Stimulated activated CD4-positive, alpha-beta T cell treated with anti-CD3 and anti-CD28 coated beads, Interleukin-12 subunit alpha, Interleukin-12 subunit beta, amount 100 ng/mL, for 4 hours (primary cell): Measurements from ENCODE around the gene ALDH3B1.

Source experiments
- DNase-seq: peaks from one replicate; pipeline ENCODE4 v3.0.0-alpha.2; 2020

Gene ALDH3B1

DNA sequence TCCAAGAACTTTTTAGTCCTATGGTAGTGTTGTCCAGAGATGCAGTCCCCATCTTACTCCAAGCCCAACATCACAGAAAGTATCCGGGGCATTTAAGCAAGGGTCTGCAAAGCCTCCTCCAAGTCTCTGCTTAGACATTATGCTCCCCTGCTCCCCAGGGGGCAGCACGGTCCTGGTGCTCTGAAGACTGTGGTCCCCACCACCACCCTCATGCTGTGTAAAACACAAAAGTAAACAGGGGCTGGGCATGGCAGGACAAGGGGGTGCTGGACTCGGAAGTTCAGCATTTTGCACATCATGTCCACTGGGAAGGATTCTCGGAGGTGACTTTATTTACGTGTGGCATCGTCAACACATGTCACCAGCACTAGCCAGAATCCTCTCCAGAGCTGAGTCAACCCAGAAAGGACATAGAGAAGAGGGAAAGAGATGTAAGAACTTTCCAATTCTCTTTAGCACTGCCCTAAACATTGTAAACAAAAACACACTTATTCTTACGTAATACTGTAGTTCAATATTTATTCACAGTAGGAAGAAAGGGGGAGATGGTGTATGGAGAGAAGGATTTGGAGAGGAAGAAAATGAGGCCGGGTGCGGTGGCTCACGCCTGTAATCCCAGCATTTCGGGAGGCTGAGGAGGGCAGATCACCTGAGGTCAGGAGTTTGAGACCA lies 66.4 kb downstream of the ALDH3B1 start:
- DNase-seq = no peak

DNA sequence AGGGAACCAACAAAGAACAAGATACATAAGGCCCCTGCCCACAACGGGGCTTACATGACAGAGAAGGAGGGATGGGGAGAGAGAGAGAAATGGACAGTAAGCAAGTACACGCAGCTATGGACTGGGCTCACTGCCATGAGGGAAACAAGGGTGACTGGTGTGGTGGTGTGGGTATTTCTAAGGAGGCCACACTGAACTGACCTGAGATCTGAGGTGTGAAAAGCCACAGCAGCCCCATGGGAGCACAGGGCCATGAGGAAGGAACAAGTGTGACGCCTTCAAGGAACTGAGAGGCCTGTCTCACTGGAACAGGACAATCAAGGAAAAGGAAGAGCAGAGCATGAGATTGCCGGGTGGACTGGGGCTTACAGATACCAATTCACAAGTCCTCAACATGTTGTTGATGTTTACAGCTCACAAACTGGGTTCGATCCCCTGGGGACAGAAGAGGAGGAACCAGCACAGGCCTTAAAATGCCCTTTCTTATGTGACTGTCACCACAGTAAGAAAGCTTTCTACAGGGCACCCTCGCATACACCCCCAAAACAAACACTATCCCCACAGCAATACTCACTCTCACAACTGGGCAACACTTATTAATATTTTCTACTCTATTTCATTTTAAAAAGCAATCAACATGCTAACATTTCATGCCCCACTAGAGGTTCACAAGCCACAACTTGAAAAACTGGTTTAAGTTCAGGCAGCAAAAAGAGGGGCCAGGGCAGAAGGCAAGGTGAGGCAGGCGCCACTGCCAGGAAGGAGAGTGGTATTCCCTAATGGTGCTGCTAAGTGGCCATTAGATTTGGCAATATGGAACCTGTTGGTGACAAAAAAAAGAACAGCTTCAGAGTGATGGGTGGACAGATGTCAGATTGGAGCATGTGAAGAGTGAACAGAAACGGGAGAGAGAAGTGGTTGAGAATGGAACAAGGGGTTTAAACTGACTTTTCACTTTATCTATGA lies 67.8 kb downstream of the ALDH3B1 start:
- no peak for DNase-seq
